ENCODE measurements around the gene NEUROG3. TPM values are rescaled to one million over a fixed set of nuclear protein-coding genes. Genes with fewer than 3 reads are reported as not detected.
A peak's percentile ranks its signal among the peaks of the same experiment; 100 is the strongest.

The NEUROG3 gene
- total RNA-seq, 1 donor from 2014 or later, result not detected

GRCh38 chr10:69576334-69577011, 3.3 kb upstream of the NEUROG3 start:
- no peaks in the 10 kb centered on the region for H3K9me3 ChIP-seq
- no peak for TF ChIP-seq CTCF (IDR thresholded peaks at IDR 0.05)
- no peak overlapping the region for H3K27ac ChIP-seq
- no peaks in the 10 kb centered on the region for H3K36me3 ChIP-seq
- peaks cover 11% of the 10 kb centered on the region for H3K27me3 ChIP-seq
- no peak overlapping the region for H3K4me3 ChIP-seq
- DNase-seq (ENCODE audit: low spot score in 2 of 2), result no peak
- peaks cover 0 to 8% of the 10 kb centered on the region in 2 donors for H3K4me1 ChIP-seq
- intact Hi-C loops (cut with DNase I), result no loop called here

- H3K4me3 ChIP-seq, result no peak overlapping the region
- no peak for DNase-seq (ENCODE audit: low spot score in 2 of 2)
- no peak overlapping the region for H3K27ac ChIP-seq
- H3K36me3 ChIP-seq, result no peaks in the 10 kb centered on the region
- H3K9me3 ChIP-seq, result no peaks in the 10 kb centered on the region
- peaks cover 0 to 8% of the 10 kb centered on the region in 2 donors for H3K4me1 ChIP-seq
- no peak for TF ChIP-seq CTCF (IDR thresholded peaks at IDR 0.05)
- peaks cover 11% of the 10 kb centered on the region for H3K27me3 ChIP-seq
- intact Hi-C loops (cut with DNase I), result no loop called here
Observed at GRCh38 chr10:69575164-69575722, 2.0 kb upstream of the NEUROG3 start.

GRCh38 chr10:69574571-69574978, 1.4 kb upstream of the NEUROG3 start:
- no peak overlapping the region for H3K27ac ChIP-seq
- intact Hi-C loops (cut with DNase I), result no loop called here
- no peaks in the 10 kb centered on the region for H3K9me3 ChIP-seq
- no peak for TF ChIP-seq CTCF (IDR thresholded peaks at IDR 0.05)
- peaks cover 0 to 8% of the 10 kb centered on the region in 2 donors for H3K4me1 ChIP-seq
- H3K27me3 ChIP-seq, result peaks cover 13% of the 10 kb centered on the region
- no peak for DNase-seq (ENCODE audit: low spot score in 2 of 2)
- H3K36me3 ChIP-seq, result no peaks in the 10 kb centered on the region
- peak overlapping the region in 1 of 2 donors; percentile 4 for H3K4me3 ChIP-seq

- peak overlapping the region; percentile 13 to 48 for H3K4me3 ChIP-seq
- H3K36me3 ChIP-seq, result no peaks in the 10 kb centered on the region
- no peaks in the 10 kb centered on the region for H3K9me3 ChIP-seq
- intact Hi-C loops (cut with DNase I), result no loop called here
- no peak for TF ChIP-seq CTCF (IDR thresholded peaks at IDR 0.05)
- H3K4me1 ChIP-seq, result peaks cover 0 to 8% of the 10 kb centered on the region in 2 donors
- H3K27ac ChIP-seq, result no peak overlapping the region
- peaks cover 30% of the 10 kb centered on the region for H3K27me3 ChIP-seq
- no peak for DNase-seq (ENCODE audit: low spot score in 2 of 2)
Observed at GRCh38 chr10:69572159-69573055, 815 bp downstream of the NEUROG3 start.

- Histone ChIP-seq H3K4me1 (peaks cover 0 to 8% of the 10 kb centered on the region in 2 donors), H3K4me3 (no peak overlapping the region), H3K27me3 (peaks cover 30% of the 10 kb centered on the region), H3K27ac (no peak overlapping the region), H3K9me3 (no peaks in the 10 kb centered on the region), H3K36me3 (no peaks in the 10 kb centered on the region)
- DNase-seq (ENCODE audit: low spot score in 2 of 2), result peak in 1 of 2 donors; percentile 18
- intact Hi-C loops (cut with DNase I), result no loop called here
- no peak for TF ChIP-seq CTCF (IDR thresholded peaks at IDR 0.05)
Observed at GRCh38 chr10:69571618-69572158, 1.5 kb downstream of the NEUROG3 start.

Measured in ascending aorta (tissue), 2 donors.